Sigmoid colon (tissue), 4 donors: Measurements from ENCODE around the gene C15orf61.

Source experiments
- EP300 ChIP-seq, 4 donors: sonication (generic); formaldehyde crosslinking; IDR thresholded peaks; one replicate each; pipeline ENCODE4 v1.6.1; 2017; ENCODE audit warnings: antibody characterized with exemption in 4 of 4
- POLR2A ChIP-seq, 2 donors: fragments of 450-650 bp; IDR thresholded peaks; one replicate each; pipeline ENCODE4 v1.6.1; 2016; ENCODE audit warnings: antibody characterized with exemption in 2 of 2, mild to moderate bottlenecking in 2 of 2, moderate library complexity in 2 of 2
- TF ChIP-seq, protein P1 (sequence below), 4 experiments: fragments of 450-650 bp in 3 of 4; fragments of 200-600 bp in 1 of 4; IDR thresholded peaks; one replicate each; pipeline ENCODE4 v1.5.1; 2016 to 2019; ENCODE audit warnings: antibody characterized with exemption in 4 of 4, mild to moderate bottlenecking in 3 of 4, moderate library complexity in 2 of 4

DNA sequence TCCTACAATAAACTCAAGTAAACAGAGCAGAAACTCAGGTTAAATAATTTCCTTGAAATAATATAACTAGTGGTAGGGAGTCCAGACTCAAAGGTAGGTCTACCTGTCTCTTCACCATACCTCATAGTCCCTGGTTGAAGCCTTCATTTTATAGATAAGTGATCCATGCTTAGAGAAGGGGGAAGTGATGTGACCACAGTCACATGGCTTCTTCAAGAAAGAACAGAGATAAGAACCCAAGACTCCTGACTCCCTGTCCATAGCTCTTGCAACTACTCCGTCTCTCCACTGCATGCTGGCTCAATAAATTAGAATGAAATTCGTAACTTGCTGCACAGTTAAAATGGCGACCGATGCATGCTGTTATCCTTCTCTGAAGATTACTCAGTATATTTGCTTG, 11.0 kb upstream of the C15orf61 start:
- TF ChIP-seq POLR2A (IDR thresholded peaks at IDR 0.05) = no peak
- TF ChIP-seq, protein P1, sequence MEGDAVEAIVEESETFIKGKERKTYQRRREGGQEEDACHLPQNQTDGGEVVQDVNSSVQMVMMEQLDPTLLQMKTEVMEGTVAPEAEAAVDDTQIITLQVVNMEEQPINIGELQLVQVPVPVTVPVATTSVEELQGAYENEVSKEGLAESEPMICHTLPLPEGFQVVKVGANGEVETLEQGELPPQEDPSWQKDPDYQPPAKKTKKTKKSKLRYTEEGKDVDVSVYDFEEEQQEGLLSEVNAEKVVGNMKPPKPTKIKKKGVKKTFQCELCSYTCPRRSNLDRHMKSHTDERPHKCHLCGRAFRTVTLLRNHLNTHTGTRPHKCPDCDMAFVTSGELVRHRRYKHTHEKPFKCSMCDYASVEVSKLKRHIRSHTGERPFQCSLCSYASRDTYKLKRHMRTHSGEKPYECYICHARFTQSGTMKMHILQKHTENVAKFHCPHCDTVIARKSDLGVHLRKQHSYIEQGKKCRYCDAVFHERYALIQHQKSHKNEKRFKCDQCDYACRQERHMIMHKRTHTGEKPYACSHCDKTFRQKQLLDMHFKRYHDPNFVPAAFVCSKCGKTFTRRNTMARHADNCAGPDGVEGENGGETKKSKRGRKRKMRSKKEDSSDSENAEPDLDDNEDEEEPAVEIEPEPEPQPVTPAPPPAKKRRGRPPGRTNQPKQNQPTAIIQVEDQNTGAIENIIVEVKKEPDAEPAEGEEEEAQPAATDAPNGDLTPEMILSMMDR (IDR thresholded peaks at IDR 0.05) = no peak
- TF ChIP-seq EP300 (IDR thresholded peaks at IDR 0.05) = no peak
